Aorta (tissue), 5 donors: ENCODE results near the gene TULP4. TPM values are rescaled to one million over a fixed set of nuclear protein-coding genes. Genes with fewer than 3 reads are reported as not detected.
"Not testable (repeated sequence)": the region's sequence is repeated elsewhere in the genome, so short reads cannot be mapped to it uniquely, and the experiment has no call there.

ENCODE experiments used
- ATAC-seq: fragments of 200-7000 bp; cut with Tn5 transposase; one replicate; pipeline ENCODE4 v1.9.1; 2022; ENCODE audit warnings: moderate library complexity; ENCODE audit not compliant: low FRiP score
- DNase-seq, 2 donors: peaks; one replicate each; pipeline ENCODE4 v3.0.0-alpha.2; 2020
- H3K27ac ChIP-seq, 2 donors: one replicate each; pipeline ENCODE4 v1.5.1; 2013; ENCODE audit warnings: low read length in 2 of 2, mild to moderate bottlenecking in 2 of 2, moderate library complexity in 2 of 2, control low read depth in 1 of 2, inconsistent platforms in 1 of 2, low read depth in 1 of 2
- H3K27me3 ChIP-seq, 2 donors: one replicate each; pipeline ENCODE4 v1.6.1; 2013; ENCODE audit warnings: control low read depth in 1 of 2, low read length in 1 of 2, mild to moderate bottlenecking in 1 of 2, moderate library complexity in 1 of 2; ENCODE audit not compliant: insufficient read depth in 2 of 2, control insufficient read depth in 1 of 2
- H3K36me3 ChIP-seq, 2 donors: one replicate each; pipeline ENCODE4 v1.6.1; 2013; ENCODE audit warnings: control low read depth in 1 of 2, low read length in 1 of 2, mild to moderate bottlenecking in 1 of 2; ENCODE audit not compliant: insufficient read depth in 2 of 2, control insufficient read depth in 1 of 2
- H3K4me1 ChIP-seq, 2 donors: one replicate each; pipeline ENCODE4 v1.6.1; 2013; ENCODE audit warnings: low read length in 2 of 2, control low read depth in 1 of 2, mild to moderate bottlenecking in 1 of 2, moderate library complexity in 1 of 2; ENCODE audit not compliant: insufficient read depth in 2 of 2, control insufficient read depth in 1 of 2
- H3K4me3 ChIP-seq, 2 donors: one replicate each; pipeline ENCODE4 v1.5.1; 2013; ENCODE audit warnings: low read length in 2 of 2, control low read depth in 1 of 2, mild to moderate bottlenecking in 1 of 2
- H3K9me3 ChIP-seq: one replicate; pipeline ENCODE4 v1.6.1; 2013; ENCODE audit warnings: mild to moderate bottlenecking, low read length; ENCODE audit not compliant: control insufficient read depth
- WGBS, 2 donors: extraction: QIAGEN DNeasy Blood & Tissue Kit; methylation state at CpG; one replicate each; pipeline ENCODE4 v1.1.7; 2013; 5-methylcytosine and 5-hydroxymethylcytosine counted together
- intact Hi-C, 2 donors: fragments of 100-400 bp; cut with DNase I; formaldehyde crosslinking; loops; one replicate each; pipeline versions ENCODE4 v1.14.2 to v1.15.0; 2022
- polyA plus RNA-seq, 2 donors: library from polyadenylated mRNA; stranded (reverse); fragments of 200-250 nt; gene quantifications; one replicate each; pipeline ENCODE4 v1.2.3, GENCODE V29; 2013
- total RNA-seq, 2 donors: library from RNA; stranded (reverse); fragmentation: NEBNext Ultra II Directional; extraction: Animal tissue kit (Norgen Biotek cat#: 25700); gene quantifications; one replicate each; pipeline ENCODE4 v1.2.1, GENCODE V29; 2021
- donor health status: healthy with polysubstance abuse.
- donor health status: Bipolar disorder and iron deficiency.
- donor health status: DM: no; HTN: no; CAD: no.
- donor health status: DM: no; HTN: no; CAD: no.
- donor health status: DM: yes; HTN: yes; CAD: no.

The TULP4 gene
- total and polyA plus RNA-seq, 4 donors = 2.4 to 86.1 (median 40.0) TPM

- Histone ChIP-seq H3K36me3 (no peaks in the 10 kb centered on the region), H3K27me3 (no peaks in the 10 kb centered on the region), H3K4me1 (peaks cover 0 to 5% of the 10 kb centered on the region in 2 donors), H3K9me3 (peaks cover 1% of the 10 kb centered on the region), H3K4me3 (no peak overlapping the region), H3K27ac (no peak overlapping the region)
- no peak for DNase-seq
- 95 to 100% methylated on average over 1 of the region's 1 CpG for WGBS, 2 donors
- intact Hi-C loops = no loop called here
- no peak for ATAC-seq
Measured at GRCh38 chr6:158329531-158329930, 17.3 kb downstream of the TULP4 start.

DNA sequence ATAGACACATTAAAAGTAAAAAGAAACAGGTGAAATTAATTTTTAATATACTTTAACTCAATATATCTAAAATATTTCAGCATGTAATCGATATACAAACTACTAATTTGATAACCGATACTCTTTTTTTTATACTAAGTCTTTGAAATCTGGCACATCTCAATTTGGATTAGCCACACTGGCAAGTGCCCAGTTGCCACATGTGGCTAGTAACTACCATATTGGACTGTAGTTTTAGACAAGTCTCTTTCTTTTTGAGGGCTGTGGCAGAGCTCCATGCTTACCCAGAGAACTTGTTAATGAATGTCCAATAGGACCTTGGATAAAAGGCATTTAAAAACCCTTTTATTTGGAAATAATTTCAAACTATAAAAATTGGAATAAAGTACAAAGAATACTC is 17.8 kb downstream of the TULP4 start:
- intact Hi-C loops = no loop called here
- H3K27me3 ChIP-seq = no peaks in the 10 kb centered on the region
- no peak overlapping the region for H3K27ac ChIP-seq
- DNase-seq = no peak
- 49 to 74% methylated on average over 2 of the region's 2 CpGs for WGBS, 2 donors
- H3K9me3 ChIP-seq = peaks cover 1% of the 10 kb centered on the region
- H3K36me3 ChIP-seq = no peaks in the 10 kb centered on the region
- no peak for ATAC-seq
- H3K4me3 ChIP-seq = no peak overlapping the region
- peaks cover 0 to 5% of the 10 kb centered on the region in 2 donors for H3K4me1 ChIP-seq

DNA sequence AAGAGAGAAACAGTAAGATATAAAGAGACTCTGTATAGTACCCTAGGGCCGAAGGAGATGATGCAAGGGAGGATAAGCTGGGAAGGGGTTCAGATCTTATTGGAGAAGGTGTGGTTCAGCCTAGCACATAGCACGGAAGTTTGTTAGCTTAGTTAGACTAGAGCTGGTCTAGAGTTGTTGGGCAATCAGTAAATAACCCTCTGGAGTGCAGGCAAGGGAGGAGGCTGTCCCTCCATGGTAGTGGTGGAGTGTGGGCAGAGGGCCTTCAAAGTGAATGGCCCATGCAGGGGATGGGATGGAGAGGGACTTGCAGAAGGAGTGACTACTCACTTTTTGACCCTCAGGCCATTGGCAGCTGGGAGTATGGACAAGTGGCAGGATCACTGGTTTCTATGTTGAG is 20.0 kb downstream of the TULP4 start:
- ATAC-seq (no peak), DNase-seq (no peak)
- peaks cover 1% of the 10 kb centered on the region for H3K9me3 ChIP-seq
- H3K36me3 ChIP-seq = no peaks in the 10 kb centered on the region
- no peak overlapping the region for H3K27ac ChIP-seq
- intact Hi-C loops = no loop called here
- H3K27me3 ChIP-seq = no peaks in the 10 kb centered on the region
- H3K4me1 ChIP-seq = peaks cover 0 to 5% of the 10 kb centered on the region in 2 donors
- 95 to 100% methylated on average over 2 of the region's 2 CpGs for WGBS, 2 donors
- H3K4me3 ChIP-seq = no peak overlapping the region

- H3K4me1 ChIP-seq = peaks cover 0 to 5% of the 10 kb centered on the region in 2 donors
- H3K27me3 ChIP-seq = no peaks in the 10 kb centered on the region
- no peak overlapping the region for H3K4me3 ChIP-seq
- no peak overlapping the region for H3K27ac ChIP-seq
- no peak for ATAC-seq
- WGBS, 2 donors = 99 to 100% methylated on average over 4 of the region's 4 CpGs
- DNase-seq = no peak
- H3K9me3 ChIP-seq = peaks cover 1% of the 10 kb centered on the region
- no peaks in the 10 kb centered on the region for H3K36me3 ChIP-seq
- intact Hi-C loops = no loop called here
Measured at GRCh38 chr6:158333094-158333493, 20.8 kb downstream of the TULP4 start.

DNA sequence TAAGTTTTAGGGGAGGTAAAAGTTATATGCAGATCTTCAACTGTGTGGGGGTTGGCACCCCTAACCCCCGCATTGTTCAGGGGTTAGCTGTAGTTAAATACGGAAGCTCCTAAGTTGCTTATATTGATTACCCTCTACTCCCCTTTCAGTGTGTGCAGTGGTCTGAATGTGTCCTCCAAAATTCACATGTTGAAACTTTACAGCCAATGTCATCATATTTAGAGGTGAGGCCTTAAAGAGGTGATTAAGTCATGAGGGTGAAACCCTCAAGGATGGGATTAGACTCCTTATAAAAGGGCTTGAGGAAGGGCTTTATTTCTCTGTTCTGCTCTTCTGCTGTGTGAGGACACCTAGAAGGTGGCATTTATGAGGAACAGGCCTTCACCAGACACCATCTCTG is 22.3 kb downstream of the TULP4 start:
- Histone ChIP-seq H3K9me3 (peaks cover 1% of the 10 kb centered on the region), H3K4me1 (no peaks in the 10 kb centered on the region), H3K4me3 (no peak overlapping the region), H3K27me3 (no peaks in the 10 kb centered on the region), H3K27ac (no peak overlapping the region), H3K36me3 (no peaks in the 10 kb centered on the region)
- intact Hi-C loops = no loop called here
- 95 to 98% methylated on average over 2 of the region's 2 CpGs for WGBS, 2 donors
- ATAC-seq (no peak), DNase-seq (no peak)

DNA sequence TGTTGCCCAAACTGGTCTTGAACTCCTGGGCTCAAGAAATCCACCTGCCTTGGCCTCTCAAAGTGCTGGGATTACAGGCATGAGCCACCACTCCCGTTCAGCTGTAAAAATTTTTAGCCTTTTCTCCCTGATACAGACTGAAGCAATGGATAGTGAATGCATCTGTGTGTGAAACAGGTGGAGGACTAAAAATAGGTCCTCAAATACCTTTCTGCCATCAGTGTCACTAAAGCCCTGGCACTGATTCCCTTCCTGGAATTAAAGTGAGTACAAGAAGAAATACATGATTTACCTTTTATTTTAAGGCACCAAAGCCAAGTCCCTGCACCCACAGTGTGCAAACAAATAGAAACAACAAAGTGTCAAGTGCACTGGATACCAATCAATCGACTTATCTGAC is 25.1 kb downstream of the TULP4 start:
- WGBS, 2 donors = 96 to 99% methylated on average over 2 of the region's 2 CpGs
- ATAC-seq (no peak), DNase-seq (no peak)
- Histone ChIP-seq H3K4me3 (no peak overlapping the region), H3K27me3 (no peaks in the 10 kb centered on the region), H3K4me1 (peaks cover 0 to 2% of the 10 kb centered on the region in 2 donors), H3K9me3 (peaks cover 1% of the 10 kb centered on the region), H3K36me3 (no peaks in the 10 kb centered on the region), H3K27ac (no peak overlapping the region)
- intact Hi-C loops = no loop called here

DNA sequence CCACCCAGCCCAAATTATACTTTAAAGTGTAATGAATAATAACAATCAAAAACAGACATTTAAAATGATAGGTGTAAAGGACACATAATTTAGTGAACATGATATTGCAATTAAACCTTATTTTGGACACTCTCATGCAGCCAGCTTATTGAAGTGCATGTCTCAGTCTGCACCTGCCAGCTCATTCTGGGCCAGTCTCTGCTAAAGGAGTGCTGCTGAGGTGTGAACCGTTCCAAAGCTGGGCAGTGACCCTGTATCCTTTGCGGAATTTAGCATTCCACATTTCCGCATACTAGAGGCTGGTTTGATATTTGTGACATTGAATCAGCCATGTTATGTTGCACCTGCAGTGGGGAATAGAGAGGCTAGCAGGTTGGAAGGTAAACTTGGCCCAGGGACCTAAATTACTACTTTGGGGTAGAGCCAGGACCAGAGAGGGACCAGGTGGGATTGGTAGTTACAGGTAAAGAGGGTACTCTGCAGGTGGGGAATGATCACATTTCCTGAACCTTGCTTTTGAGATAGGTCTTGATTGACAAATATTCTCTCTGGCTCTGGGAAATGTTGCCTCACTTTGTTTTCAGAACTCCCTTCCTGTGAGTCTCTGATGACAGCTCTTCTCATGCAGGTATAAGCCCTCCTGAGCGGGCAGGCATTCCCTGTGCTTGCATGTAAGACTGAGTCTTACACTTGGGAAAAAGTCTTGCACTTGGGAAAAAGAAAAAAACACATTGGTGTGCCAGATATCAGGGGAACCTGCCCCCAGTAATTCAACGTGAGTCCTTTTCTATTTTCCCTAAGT is 26.2 kb downstream of the TULP4 start:
- DNase-seq (no peak), ATAC-seq (no peak)
- Histone ChIP-seq H3K36me3 (no peaks in the 10 kb centered on the region), H3K4me1 (peaks cover 0 to 2% of the 10 kb centered on the region in 2 donors), H3K9me3 (no peaks in the 10 kb centered on the region), H3K27me3 (no peaks in the 10 kb centered on the region), H3K4me3 (no peak overlapping the region), H3K27ac (no peak overlapping the region)
- intact Hi-C loops = no loop called here
- 93 to 96% methylated on average over 5 of the region's 5 CpGs for WGBS, 2 donors

DNA sequence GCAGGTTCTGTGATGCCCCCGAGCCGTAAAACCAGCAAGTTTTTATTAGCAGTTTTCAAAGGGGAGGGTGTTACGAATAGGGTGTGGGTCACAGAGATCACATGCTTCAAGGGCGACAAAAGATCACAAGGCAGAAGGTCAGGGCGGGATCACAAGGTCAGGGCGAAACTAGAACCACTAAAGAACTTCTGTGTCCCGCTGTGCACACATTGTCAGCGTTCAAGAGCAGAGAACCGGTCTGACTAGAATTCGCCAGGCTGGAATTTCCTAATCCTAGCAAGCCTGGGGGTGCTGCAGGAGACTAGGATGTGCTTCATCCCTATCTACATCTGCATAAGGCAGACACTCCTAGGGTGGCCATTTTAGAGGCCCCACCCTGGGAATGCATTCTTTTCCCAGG is 26.9 kb downstream of the TULP4 start:
- DNase-seq, H3K27ac ChIP-seq, H3K4me1 ChIP-seq, H3K27me3 ChIP-seq, H3K4me3 ChIP-seq, H3K9me3 ChIP-seq, H3K36me3 ChIP-seq, intact Hi-C loops, ATAC-seq: not testable (repeated sequence)
- WGBS, 2 donors = 76 to 88% methylated on average over 10 of the region's 10 CpGs

DNA sequence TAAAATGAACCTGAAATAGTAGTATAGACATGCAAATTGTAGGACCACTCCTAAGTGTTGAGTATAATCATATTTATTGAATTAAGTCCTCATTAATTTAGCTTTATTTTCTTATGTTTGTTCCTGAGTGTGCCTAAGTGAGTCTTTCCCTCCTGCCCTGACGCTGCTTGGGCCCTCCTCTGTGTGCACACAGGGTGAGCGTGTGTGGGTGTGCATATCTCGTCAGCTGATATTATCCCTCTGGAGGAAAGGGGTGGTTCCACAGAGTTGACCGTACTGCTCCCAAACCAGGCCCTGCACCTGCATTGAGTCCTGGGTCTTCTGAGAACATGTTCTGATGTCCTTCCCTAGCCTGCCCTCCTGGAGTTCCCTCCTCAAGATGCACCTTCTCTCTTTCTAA is 28.0 kb downstream of the TULP4 start:
- H3K36me3 ChIP-seq = no peaks in the 10 kb centered on the region
- 93 to 95% methylated on average over 4 of the region's 4 CpGs for WGBS, 2 donors
- H3K27me3 ChIP-seq = no peaks in the 10 kb centered on the region
- no peaks in the 10 kb centered on the region for H3K9me3 ChIP-seq
- no peak overlapping the region for H3K4me3 ChIP-seq
- DNase-seq (no peak), ATAC-seq (no peak)
- no peak overlapping the region for H3K27ac ChIP-seq
- H3K4me1 ChIP-seq = peaks cover 0 to 2% of the 10 kb centered on the region in 2 donors
- intact Hi-C loops = no loop called here
